Duodenal mucosa (tissue), 2 donors: ENCODE results near the gene LRIG1.

Experiments used
- H3K27ac ChIP-seq: one replicate; pipeline ENCODE4 v1.7.0; 2013; ENCODE audit warnings: low read depth, low read length
- H3K27me3 ChIP-seq, 2 donors: one replicate each; pipeline ENCODE4 v1.7.0; 2013; ENCODE audit warnings: low read length in 2 of 2, control low read depth in 1 of 2; ENCODE audit not compliant: insufficient read depth in 2 of 2, control insufficient read depth in 1 of 2
- H3K36me3 ChIP-seq, 2 donors: one replicate each; pipeline ENCODE4 v1.7.0; 2013; ENCODE audit warnings: low read length in 2 of 2, control low read depth in 1 of 2; ENCODE audit not compliant: insufficient read depth in 2 of 2, control insufficient read depth in 1 of 2
- H3K4me1 ChIP-seq, 2 donors: one replicate each; pipeline ENCODE4 v1.7.0; 2013; ENCODE audit warnings: low read length in 2 of 2, control low read depth in 1 of 2; ENCODE audit not compliant: insufficient read depth in 2 of 2, control insufficient read depth in 1 of 2
- H3K4me3 ChIP-seq, 2 donors: one replicate each; pipeline ENCODE4 v1.7.0; 2013; ENCODE audit warnings: low read length in 2 of 2, low read depth in 1 of 2
- H3K9ac ChIP-seq, 2 donors: one replicate each; pipeline ENCODE4 v1.7.0; 2013; ENCODE audit warnings: low read length in 2 of 2, low read depth in 1 of 2
- H3K9me3 ChIP-seq, 2 donors: one replicate each; pipeline ENCODE4 v1.7.0; 2013; ENCODE audit warnings: low read length in 2 of 2, control low read depth in 1 of 2; ENCODE audit not compliant: control insufficient read depth in 1 of 2

Gene LRIG1

DNA sequence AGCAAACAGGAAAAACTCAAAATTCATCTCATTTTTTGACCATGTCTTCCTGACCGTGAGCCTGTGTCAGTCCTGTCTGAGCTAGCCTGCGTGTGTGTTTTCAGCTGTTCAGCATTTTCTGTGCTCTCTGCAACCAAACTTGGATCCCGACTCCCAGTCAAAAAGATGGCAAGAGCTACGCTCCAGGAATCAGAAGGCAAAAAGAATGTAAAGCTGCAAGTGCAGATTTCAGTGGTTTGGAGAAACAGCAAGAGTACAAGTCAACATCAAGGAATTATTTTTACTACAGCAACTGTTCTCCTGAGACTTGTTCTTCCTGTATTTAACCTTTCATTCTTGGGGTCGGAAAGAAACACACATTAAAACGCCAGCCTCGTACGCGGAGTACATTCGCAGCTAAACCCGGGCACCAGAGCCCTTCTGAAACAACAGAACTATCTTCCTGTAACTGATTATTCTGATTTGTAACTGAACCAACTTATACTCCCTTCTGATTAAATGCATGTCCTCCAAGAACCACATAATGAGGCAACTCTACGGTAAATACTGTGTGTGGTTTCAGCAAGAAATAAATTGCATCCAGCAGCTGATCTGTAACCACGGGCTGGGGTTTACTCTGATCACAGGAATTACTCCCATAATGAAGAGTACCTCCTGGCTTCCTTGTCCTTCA lies 107.4 kb downstream of the LRIG1 start:
- Histone ChIP-seq H3K9me3 (no peaks in the 10 kb centered on the region), H3K27me3 (no peaks in the 10 kb centered on the region), H3K4me1 (no peaks in the 10 kb centered on the region), H3K27ac (no peak overlapping the region), H3K9ac (no peak overlapping the region), H3K36me3 (peaks cover 47 to 68% of the 10 kb centered on the region in 2 donors), H3K4me3 (no peak overlapping the region)

DNA sequence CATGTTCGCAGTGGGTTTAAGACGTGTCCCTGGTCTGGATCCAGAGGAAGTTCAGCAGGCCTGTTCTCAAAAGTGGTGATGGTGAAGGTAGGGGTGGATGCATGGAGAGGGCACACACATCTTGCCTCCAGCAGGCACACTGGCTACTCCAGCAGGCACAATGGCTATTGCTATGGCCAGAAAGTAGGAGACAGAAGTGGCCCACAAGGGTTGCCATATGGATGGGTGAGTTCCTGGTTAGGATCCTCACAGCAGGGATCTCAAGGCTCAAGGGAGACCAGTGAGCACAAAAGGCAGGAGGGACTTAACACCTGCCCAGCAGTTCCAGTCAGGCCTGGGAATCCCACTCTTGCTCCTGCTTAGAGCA lies 107.9 kb downstream of the LRIG1 start:
- Histone ChIP-seq H3K4me3 (no peak overlapping the region), H3K9ac (no peak overlapping the region), H3K9me3 (no peaks in the 10 kb centered on the region), H3K27me3 (no peaks in the 10 kb centered on the region), H3K36me3 (peaks cover 42 to 63% of the 10 kb centered on the region in 2 donors), H3K4me1 (no peaks in the 10 kb centered on the region), H3K27ac (no peak overlapping the region)

DNA sequence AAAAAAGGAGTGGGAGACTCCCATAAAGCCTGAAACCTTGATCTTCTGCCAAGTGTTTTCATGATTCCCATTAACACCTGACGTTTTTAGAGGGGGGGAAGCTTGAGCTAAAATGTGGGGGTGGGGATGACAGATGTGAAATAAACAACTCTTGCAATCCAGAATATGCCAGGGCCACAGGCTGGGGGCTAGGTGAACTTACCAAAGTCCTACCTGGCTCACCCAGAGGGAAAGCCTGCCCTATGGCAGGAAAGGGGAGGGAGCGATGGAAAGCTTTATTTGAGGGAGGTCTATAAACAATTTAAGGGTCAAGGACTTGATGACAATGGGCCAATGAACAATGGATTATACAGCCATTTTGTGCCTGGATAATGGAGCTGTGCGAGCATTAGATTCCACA lies 108.3 kb downstream of the LRIG1 start:
- Histone ChIP-seq H3K4me3 (no peak overlapping the region), H3K27ac (no peak overlapping the region), H3K36me3 (peaks cover 38 to 59% of the 10 kb centered on the region in 2 donors), H3K9me3 (no peaks in the 10 kb centered on the region), H3K4me1 (no peaks in the 10 kb centered on the region), H3K27me3 (no peaks in the 10 kb centered on the region), H3K9ac (no peak overlapping the region)

DNA sequence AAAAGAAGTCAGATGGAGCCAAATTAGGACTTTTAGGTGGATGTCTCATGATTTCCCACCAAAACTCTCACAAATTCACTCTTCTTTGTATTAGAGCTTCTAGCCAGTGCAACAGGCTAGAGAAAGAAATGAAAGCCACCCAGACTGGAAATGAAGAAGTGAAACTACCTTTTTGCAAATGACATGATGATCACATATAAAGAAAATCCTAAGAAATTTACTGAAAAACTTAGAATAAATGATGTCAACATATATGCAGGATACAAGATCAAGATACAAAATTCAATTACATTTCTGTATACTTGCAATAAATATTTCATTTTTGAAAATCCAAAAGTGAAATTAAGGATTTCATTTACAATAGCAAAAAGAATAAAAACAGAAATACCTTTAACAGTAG lies 110.8 kb downstream of the LRIG1 start:
- peaks cover 40 to 59% of the 10 kb centered on the region in 2 donors for H3K36me3 ChIP-seq

DNA sequence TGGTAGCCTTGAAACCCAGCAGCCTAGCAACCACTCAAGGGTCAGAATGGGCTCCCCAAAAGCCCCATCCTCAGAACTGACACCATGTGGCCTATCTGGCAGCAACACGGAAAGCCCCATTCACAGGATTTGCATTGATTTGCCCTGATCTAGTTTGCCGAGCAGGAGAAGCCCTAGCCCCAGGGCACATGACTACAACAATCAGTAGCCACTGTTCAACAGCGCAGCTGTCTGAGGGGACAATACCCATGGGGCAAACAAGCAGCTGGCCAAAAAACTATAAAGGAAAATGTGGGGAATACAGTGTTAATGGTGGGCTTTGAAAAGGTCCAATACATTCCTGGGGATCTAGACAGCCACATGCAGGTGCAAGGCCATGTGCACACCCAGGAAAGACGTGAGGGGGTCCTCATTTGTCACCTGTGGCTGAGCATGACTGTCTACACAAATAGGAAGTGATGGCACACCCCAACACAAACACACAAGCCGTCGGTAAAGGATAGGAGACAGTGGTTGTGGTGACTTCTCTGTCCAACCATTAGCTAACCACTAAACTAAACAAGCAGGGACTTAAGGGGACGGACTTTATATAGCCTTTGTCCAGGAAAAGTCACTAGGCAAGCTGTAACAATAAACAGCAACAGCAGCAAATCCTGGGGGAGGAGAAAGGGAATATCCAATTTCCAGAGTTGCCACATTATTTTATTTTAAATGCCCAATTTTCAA lies 113.7 kb downstream of the LRIG1 start:
- Histone ChIP-seq H3K9me3 (no peaks in the 10 kb centered on the region), H3K27me3 (no peaks in the 10 kb centered on the region), H3K4me3 (no peak overlapping the region), H3K9ac (no peak overlapping the region), H3K4me1 (no peaks in the 10 kb centered on the region), H3K27ac (no peak overlapping the region), H3K36me3 (peaks cover 50 to 58% of the 10 kb centered on the region in 2 donors)

More for the DNA sequence above, 110.8 kb downstream of the LRIG1 start:
- no peaks in the 10 kb centered on the region for H3K4me1 ChIP-seq
- no peaks in the 10 kb centered on the region for H3K9me3 ChIP-seq
- no peaks in the 10 kb centered on the region for H3K27me3 ChIP-seq
- no peak overlapping the region for H3K9ac ChIP-seq
- H3K4me3 ChIP-seq, result no peak overlapping the region
- no peak overlapping the region for H3K27ac ChIP-seq

DNA sequence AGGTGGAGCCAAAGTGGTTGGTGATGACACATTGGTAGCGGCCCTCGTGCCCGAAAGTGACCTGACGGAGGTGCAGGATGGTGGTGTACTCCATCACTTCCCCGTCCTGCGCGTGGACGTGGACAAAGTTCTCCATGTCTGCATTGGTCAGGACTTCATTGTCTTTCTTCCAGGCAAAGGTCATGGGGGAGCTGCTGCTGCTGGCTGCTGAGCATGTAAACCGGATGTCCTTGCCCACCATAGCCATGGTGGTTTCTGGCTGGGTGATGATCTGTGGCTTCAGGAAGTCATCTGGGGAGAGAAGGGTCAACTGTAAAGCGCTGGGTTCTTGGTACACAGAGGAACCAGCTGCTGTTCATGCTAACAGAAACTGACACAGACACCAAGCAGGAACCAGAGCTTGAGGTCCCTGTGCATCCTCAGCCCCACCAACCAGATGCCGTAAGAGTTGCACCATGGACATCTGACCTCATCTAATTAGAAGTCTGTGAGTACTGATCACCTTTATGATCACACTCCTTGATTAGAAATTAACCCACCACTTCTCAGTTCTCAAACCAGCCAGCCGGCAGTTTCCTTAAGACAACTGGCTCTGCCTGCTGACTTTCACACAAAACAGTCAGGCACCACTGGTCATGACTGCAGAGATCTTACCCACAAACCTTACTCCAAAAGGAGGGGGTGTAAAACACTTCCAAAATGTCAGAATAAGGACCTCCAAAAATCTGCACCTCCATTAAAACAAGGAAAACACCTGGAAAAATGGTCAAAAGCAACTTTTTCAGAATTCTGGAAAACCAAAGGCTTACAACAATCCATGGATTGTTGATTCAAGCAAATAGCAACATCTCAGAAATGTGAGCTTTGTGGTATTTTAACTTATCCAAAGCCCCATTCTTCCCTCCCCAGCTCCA lies 114.6 kb downstream of the LRIG1 start:
- no peak overlapping the region for H3K27ac ChIP-seq
- peaks cover 57 to 62% of the 10 kb centered on the region in 2 donors for H3K36me3 ChIP-seq
- no peak overlapping the region for H3K9ac ChIP-seq
- no peak overlapping the region for H3K4me3 ChIP-seq
- H3K9me3 ChIP-seq, result no peaks in the 10 kb centered on the region
- no peaks in the 10 kb centered on the region for H3K4me1 ChIP-seq
- H3K27me3 ChIP-seq, result no peaks in the 10 kb centered on the region

DNA sequence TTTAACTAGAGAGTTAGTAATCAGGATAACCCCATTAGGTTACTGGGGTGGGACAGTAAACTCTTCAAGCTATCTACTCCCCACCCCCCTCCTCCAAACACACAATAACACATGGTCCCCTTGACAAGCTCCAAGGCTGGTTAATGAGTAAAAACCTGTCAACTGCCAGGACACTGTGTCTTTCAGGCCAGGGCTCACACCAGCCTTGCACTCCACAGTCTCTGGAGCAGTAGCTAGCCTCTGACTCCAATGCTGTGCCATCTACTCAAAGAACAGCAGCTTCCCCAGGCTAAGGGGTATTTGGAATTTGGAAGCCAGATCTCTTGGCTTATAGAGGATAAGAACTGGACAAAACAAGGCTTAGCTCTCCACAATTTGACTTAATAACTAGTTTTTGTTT lies 115.8 kb downstream of the LRIG1 start:
- H3K27me3 ChIP-seq, result no peaks in the 10 kb centered on the region
- no peak overlapping the region for H3K9ac ChIP-seq
- H3K4me3 ChIP-seq, result no peak overlapping the region
- H3K4me1 ChIP-seq, result no peaks in the 10 kb centered on the region
- no peak overlapping the region for H3K27ac ChIP-seq
- H3K9me3 ChIP-seq, result no peaks in the 10 kb centered on the region
- peaks cover 69 to 74% of the 10 kb centered on the region in 2 donors for H3K36me3 ChIP-seq

DNA sequence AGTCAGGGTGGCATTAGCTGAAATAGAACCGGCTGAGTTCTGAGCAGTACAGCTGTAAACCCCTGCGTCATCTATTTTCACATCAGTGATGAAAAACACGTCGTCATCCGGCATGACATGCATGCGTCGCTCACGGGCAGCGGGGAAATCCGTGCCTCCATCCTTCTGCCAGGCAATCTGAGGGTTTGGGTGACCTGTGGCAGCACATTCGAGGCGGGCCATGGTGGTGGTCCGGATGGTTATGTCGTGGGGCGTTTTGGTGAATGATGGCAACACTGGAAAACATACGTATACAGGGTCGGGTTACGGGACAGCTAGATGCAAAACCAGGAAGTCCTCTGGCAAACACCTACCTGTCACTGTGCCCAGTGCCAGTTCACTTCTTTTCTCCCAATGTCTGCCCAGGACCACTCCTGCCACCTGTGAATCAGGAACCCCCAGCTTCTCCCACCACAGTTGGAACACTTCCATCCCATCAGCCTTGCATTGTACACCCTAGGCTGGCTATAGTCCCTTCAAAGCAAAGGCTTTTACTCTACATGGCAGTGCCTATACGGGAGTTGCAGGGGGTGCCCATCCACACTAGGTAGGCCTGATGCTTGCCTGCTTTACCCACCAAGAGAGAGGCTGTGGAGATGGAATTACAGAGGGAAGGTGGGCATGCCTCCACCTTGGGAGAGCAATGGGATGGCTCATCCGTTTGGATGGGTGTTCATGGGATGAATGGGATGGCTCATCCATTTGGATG lies 116.7 kb downstream of the LRIG1 start:
- Histone ChIP-seq H3K9ac (no peak overlapping the region), H3K36me3 (peaks cover 78 to 83% of the 10 kb centered on the region in 2 donors), H3K27ac (no peak overlapping the region), H3K27me3 (no peaks in the 10 kb centered on the region), H3K9me3 (no peaks in the 10 kb centered on the region), H3K4me3 (no peak overlapping the region), H3K4me1 (no peaks in the 10 kb centered on the region)

DNA sequence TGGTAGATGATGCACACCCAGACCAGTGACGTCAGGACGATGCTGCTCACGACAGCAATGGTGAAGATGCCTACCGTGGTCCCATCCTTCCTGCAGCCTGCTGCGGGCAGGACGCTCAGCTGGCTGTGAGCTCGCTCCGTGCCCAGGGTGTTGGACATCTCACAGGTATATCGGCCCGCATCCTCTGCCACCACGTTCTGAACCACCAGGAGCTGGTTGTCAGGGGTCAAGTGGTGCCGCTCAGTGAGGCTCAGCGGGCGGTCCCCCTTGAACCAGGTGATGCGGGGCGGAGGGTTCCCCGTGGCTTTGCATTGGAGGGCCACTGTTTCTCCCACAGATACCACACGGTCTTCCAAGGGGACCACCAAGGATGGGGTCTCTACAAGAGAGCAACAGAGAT lies 117.8 kb downstream of the LRIG1 start:
- Histone ChIP-seq H3K27me3 (no peaks in the 10 kb centered on the region), H3K36me3 (peaks cover 81 to 94% of the 10 kb centered on the region in 2 donors), H3K4me1 (no peaks in the 10 kb centered on the region), H3K27ac (no peak overlapping the region), H3K9me3 (no peaks in the 10 kb centered on the region), H3K9ac (no peak overlapping the region), H3K4me3 (no peak overlapping the region)
